WTC11 (cell line): ENCODE data around the gene HECTD4. TPM values are rescaled to one million over a fixed set of nuclear protein-coding genes. Genes with fewer than 3 reads are reported as not detected.

Experiments used
- ATAC-seq: fragments of 200-7000 bp; cut with Tn5 transposase; 2 replicates; pipeline ENCODE4 v1.10.0; 2021; ENCODE audit warnings: mild to moderate bottlenecking, moderate library complexity
- CTCF ChIA-PET: fragments of 300-600 bp; sonication (Branson Sonifier 250); formaldehyde crosslinking; loops from one replicate; lab custom pipeline; 2021; ENCODE audit warnings: antibody characterized with exemption; lab: Charles Lee
- POLR2A ChIA-PET: fragments of 350-600 bp; sonication (Branson Sonifier 250); formaldehyde crosslinking; loops from one replicate; lab custom pipeline; 2021; ENCODE audit warnings: antibody characterized with exemption; lab: Charles Lee
- DNase-seq: peaks from one replicate; pipeline ENCODE4 v3.0.0; 2021; ENCODE audit warnings: low spot score
- H3K27ac Mint-ChIP-seq: 2 replicates; pipeline ENCODE4 v1.8.0; 2021; ENCODE audit warnings: mixed read lengths
- H3K27me3 Mint-ChIP-seq: 2 replicates; pipeline ENCODE4 v1.8.0; 2021; ENCODE audit warnings: low read depth, mild to moderate bottlenecking, moderate library complexity, mixed read lengths
- H3K36me3 Mint-ChIP-seq: 2 replicates; pipeline ENCODE4 v1.8.0; 2021; ENCODE audit warnings: mixed read lengths
- H3K4me1 Mint-ChIP-seq: 2 replicates; pipeline ENCODE4 v1.8.0; 2022; ENCODE audit warnings: mixed read lengths
- H3K4me3 Mint-ChIP-seq: 2 replicates; pipeline ENCODE4 v1.8.0; 2021; ENCODE audit warnings: mild to moderate bottlenecking, moderate library complexity, mixed read lengths
- H3K9me3 Mint-ChIP-seq: 2 replicates; pipeline ENCODE4 v1.8.0; 2021; ENCODE audit warnings: mixed read lengths
- ATF2 ChIP-seq: sonication (generic); formaldehyde crosslinking; IDR thresholded peaks from 2 replicates; pipeline ENCODE4 v1.8.1; 2022; ENCODE audit warnings: low read depth, missing genetic modification reagents, borderline replicate concordance
- ATF6 ChIP-seq: sonication (generic); formaldehyde crosslinking; IDR thresholded peaks from 2 replicates; pipeline ENCODE4 v1.8.1; 2023; ENCODE audit warnings: mild to moderate bottlenecking, missing genetic modification reagents
- CREB1 ChIP-seq: sonication (generic); formaldehyde crosslinking; IDR thresholded peaks from 2 replicates; pipeline ENCODE4 v1.8.0; 2023; ENCODE audit warnings: mild to moderate bottlenecking, missing genetic modification reagents
- EMX1 ChIP-seq: fragments of 250-450 bp; sonication (Bioruptor Pico); IDR thresholded peaks from 2 replicates; pipeline ENCODE4 v1.8.0; 2021; ENCODE audit warnings: mild to moderate bottlenecking
- GRHL2 ChIP-seq: fragments of 250-450 bp; sonication (Bioruptor Pico); IDR thresholded peaks from 2 replicates; pipeline ENCODE4 v1.8.0; 2022; ENCODE audit warnings: mild to moderate bottlenecking, moderate library complexity; ENCODE audit not compliant: insufficient replicate concordance, severe bottlenecking
- JUN ChIP-seq: sonication (generic); formaldehyde crosslinking; IDR thresholded peaks from 2 replicates; pipeline ENCODE4 v1.8.0; 2023; ENCODE audit warnings: mild to moderate bottlenecking, missing genetic modification reagents
- NFATC4 ChIP-seq: fragments of 250-450 bp; sonication (Bioruptor Pico); IDR thresholded peaks from 2 replicates; pipeline ENCODE4 v1.9.0; 2021; ENCODE audit warnings: mild to moderate bottlenecking
- NR2C2 ChIP-seq: sonication (generic); formaldehyde crosslinking; IDR thresholded peaks from 2 replicates; pipeline ENCODE4 v1.8.0; 2022; ENCODE audit warnings: mild to moderate bottlenecking, missing genetic modification reagents
- PRRX2 ChIP-seq: fragments of 250-450 bp; sonication (Bioruptor Pico); IDR thresholded peaks from 2 replicates; pipeline ENCODE4 v1.8.0; 2021; ENCODE audit warnings: mild to moderate bottlenecking
- RELA ChIP-seq: sonication (generic); formaldehyde crosslinking; IDR thresholded peaks from 2 replicates; pipeline ENCODE4 v1.8.1; 2022; ENCODE audit warnings: missing genetic modification reagents, mild to moderate bottlenecking, borderline replicate concordance
- SMAD4 ChIP-seq: sonication (generic); formaldehyde crosslinking; IDR thresholded peaks from 2 replicates; pipeline ENCODE4 v1.8.0; 2022; ENCODE audit warnings: mild to moderate bottlenecking, missing genetic modification reagents
- SOX15 ChIP-seq: fragments of 250-450 bp; sonication (Bioruptor Pico); IDR thresholded peaks from 2 replicates; pipeline ENCODE4 v1.9.0; 2021; ENCODE audit warnings: mild to moderate bottlenecking
- USF1 ChIP-seq: sonication (generic); formaldehyde crosslinking; IDR thresholded peaks from 2 replicates; pipeline ENCODE4 v1.8.0; 2022; ENCODE audit warnings: mild to moderate bottlenecking, missing genetic modification reagents
- ZNF138 ChIP-seq: sonication (generic); formaldehyde crosslinking; conservative IDR thresholded peaks from 2 replicates; pipeline ENCODE4 v1.8.1; 2022; ENCODE audit warnings: mild to moderate bottlenecking, moderate library complexity, missing genetic modification reagents
- ZNF281 ChIP-seq: sonication (generic); formaldehyde crosslinking; IDR thresholded peaks from 2 replicates; pipeline ENCODE4 v1.8.0; 2023; ENCODE audit warnings: mild to moderate bottlenecking, missing genetic modification reagents
- ZNF317 ChIP-seq: sonication (generic); formaldehyde crosslinking; IDR thresholded peaks from 2 replicates; pipeline ENCODE4 v1.8.1; 2023; ENCODE audit warnings: low read depth, mild to moderate bottlenecking, moderate library complexity, missing genetic modification reagents, borderline replicate concordance
- ZNF423 ChIP-seq: fragments of 250-450 bp; sonication (Bioruptor Pico); IDR thresholded peaks from 2 replicates; pipeline ENCODE4 v2.1.2; 2022; ENCODE audit warnings: mild to moderate bottlenecking, moderate library complexity
- ZNF532 ChIP-seq: fragments of 250-450 bp; sonication (Bioruptor Pico); IDR thresholded peaks from 2 replicates; pipeline ENCODE4 v1.9.0; 2021; ENCODE audit warnings: mild to moderate bottlenecking, borderline replicate concordance
- total RNA-seq: library from RNA; stranded (reverse); gene quantifications from 3 replicates; pipeline ENCODE4 v1.2.3, GENCODE V29; 2021

Gene HECTD4
- total RNA-seq, 1 experiment from 2014 or later, result 31.7 TPM

- H3K27me3 Mint-ChIP-seq, result no peaks in the 10 kb centered on the region
- DNase-seq (no peak), ATAC-seq (no peak)
- POLR2A ChIA-PET, result no interaction called here
- TF ChIP-seq ZNF281 (no peak), ATF6 (CRISPR knock-in tag) (no peak), ATF2 (CRISPR knock-in tag) (no peak), GRHL2 (CRISPR knock-in tag) (no peak), USF1 (CRISPR knock-in tag) (no peak), SMAD4 (CRISPR knock-in tag) (no peak)
- H3K27ac Mint-ChIP-seq, result no peak overlapping the region
- no peaks in the 10 kb centered on the region for H3K36me3 Mint-ChIP-seq
- H3K4me3 Mint-ChIP-seq, result no peak overlapping the region
- CTCF ChIA-PET, result no interaction called here
- no peaks in the 10 kb centered on the region for H3K4me1 Mint-ChIP-seq
- H3K9me3 Mint-ChIP-seq, result no peaks in the 10 kb centered on the region
Measured at GRCh38 chr12:112296183-112296582, 86.0 kb downstream of the HECTD4 start.

GRCh38 chr12:112294793-112295192, 87.4 kb downstream of the HECTD4 start:
- no peaks in the 10 kb centered on the region; the same call in 1 of the 2 replicates for H3K36me3 Mint-ChIP-seq
- ChIA-PET POLR2A (interaction anchor here (0.7 kb wide), 1 partner anchor 84 kb away, joined by 3 read pairs; no protein-coding TSS in a partner anchor), CTCF (interaction anchor here (1.3 kb wide), 1 partner anchor 93 kb away, joined by 3 read pairs; no protein-coding TSS in a partner anchor)
- ATAC-seq, result no peak
- DNase-seq, result no peak
- no peaks in the 10 kb centered on the region for H3K9me3 Mint-ChIP-seq
- no peaks in the 10 kb centered on the region for H3K27me3 Mint-ChIP-seq
- no peaks in the 10 kb centered on the region for H3K4me1 Mint-ChIP-seq
- TF ChIP-seq NFATC4 (no peak), PRRX2 (CRISPR knock-in tag) (no peak), ZNF532 (CRISPR knock-in tag) (no peak), ZNF317 (CRISPR knock-in tag) (no peak), ATF2 (CRISPR knock-in tag) (no peak), JUN (no peak), ZNF423 (no peak), GRHL2 (CRISPR knock-in tag) (no peak), ZNF138 (no peak), SOX15 (CRISPR knock-in tag) (no peak), CREB1 (no peak), EMX1 (CRISPR knock-in tag) (no peak), NR2C2 (CRISPR knock-in tag) (no peak), RELA (CRISPR knock-in tag) (no peak)
- H3K27ac Mint-ChIP-seq, result no peak overlapping the region; the same call in 1 of the 2 replicates
- no peak overlapping the region for H3K4me3 Mint-ChIP-seq
